Motor neuron (in vitro differentiated cells): ENCODE data around the gene TMEM187. TPM values are rescaled to one million over a fixed set of nuclear protein-coding genes. Genes with fewer than 3 reads are reported as not detected.

ENCODE experiments used
- ATAC-seq, 8 experiments: fragments of 200-7000 bp; cut with Tn5 transposase; replicated peaks in 6 of 8; 2 replicates each; pipeline ENCODE4 v1.8.0; 2021; ENCODE audit warnings: mild to moderate bottlenecking in 8 of 8, moderate library complexity in 8 of 8
- H3K27ac ChIP-seq, 2 donors: fragments of 250-450 bp; sonication (Bioruptor Pico); 2 replicates each; pipeline ENCODE4 v1.9.0; 2021; ENCODE audit warnings: antibody characterized with exemption in 2 of 2, mild to moderate bottlenecking in 2 of 2, moderate library complexity in 1 of 2
- H3K4me1 ChIP-seq, 2 donors: fragments of 250-450 bp; sonication (Bioruptor Pico); replicated peaks in 1 of 2; 2 replicates each; pipeline ENCODE4 v1.6.1; 2021; ENCODE audit warnings: antibody characterized with exemption in 2 of 2, mild to moderate bottlenecking in 2 of 2, moderate library complexity in 1 of 2
- H3K4me3 ChIP-seq, 5 donors: fragments of 250-450 bp; sonication (Bioruptor Pico); 2 replicates each; pipeline ENCODE4 v1.9.0; 2021; ENCODE audit warnings: antibody characterized with exemption in 5 of 5, mild to moderate bottlenecking in 5 of 5, moderate library complexity in 4 of 5
- WGBS, 10 experiments: fragments of 450-650 bp; shearing (Covaris generic); methylation state at CpG; one replicate each; pipeline ENCODE4 v1.0.0; 2022; 5-methylcytosine and 5-hydroxymethylcytosine counted together
- in situ Hi-C, 9 experiments: fragments of 400-800 bp; cut with MboI; loops; one replicate each; pipeline ENCODE4 v1.15.0; 2021; ENCODE audit warnings: low sequenced_read_pairs in 9 of 9, low pct_unique_long_range_greater_than_20kb in 2 of 9; ENCODE audit not compliant: unreplicated experiment in 9 of 9
- total RNA-seq, 8 experiments: library from RNA; unstranded; fragments of 300-600 nt; gene quantifications; 2 replicates each; pipeline versions ENCODE4 v1.2.3 to v1.2.4, GENCODE V29; 2022

The TMEM187 gene, protein sequence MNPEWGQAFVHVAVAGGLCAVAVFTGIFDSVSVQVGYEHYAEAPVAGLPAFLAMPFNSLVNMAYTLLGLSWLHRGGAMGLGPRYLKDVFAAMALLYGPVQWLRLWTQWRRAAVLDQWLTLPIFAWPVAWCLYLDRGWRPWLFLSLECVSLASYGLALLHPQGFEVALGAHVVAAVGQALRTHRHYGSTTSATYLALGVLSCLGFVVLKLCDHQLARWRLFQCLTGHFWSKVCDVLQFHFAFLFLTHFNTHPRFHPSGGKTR
- 1 to 10 TPM; 2.7 to 9.5 (median 4.7) TPM for total RNA-seq

GRCh38 chrX:153972368-153973126, at the start of gene TMEM187:
TMEM187 (plus strand) TSS chrX:153972754; CDS start chrX:153982063, 9,309 bp downstream.
- Histone ChIP-seq H3K27ac (peak within 1 kb of the TSS; percentile 99 to 100), H3K4me1 (peaks cover 20 to 23% of the 10 kb centered on the region in 2 donors), H3K4me3 (peak within 1 kb of the TSS; percentile 84 to 94 (median 92))
- in situ Hi-C loops: no loop called here
- peak; percentile 48 to 64 (median 58) for ATAC-seq
- WGBS, 10 experiments: 0 to 52% methylated on average over 13 to 19 of the region's 103 CpGs; no CpG with 5 or more reads in 8 of the 10 experiments

- Histone ChIP-seq H3K4me1 (peaks cover 30 to 37% of the 10 kb centered on the region in 2 donors), H3K27ac (no peak overlapping the region), H3K4me3 (no peak overlapping the region)
- WGBS, 10 experiments: 0 to 60% (median 5%) methylated on average over 1 to 4 of the region's 25 CpGs; no CpG with 5 or more reads in 7 of the 10 experiments
- in situ Hi-C loops: no loop called here
- ATAC-seq: peak in 2 of 8 experiments; percentile 5 to 52
These were observed 49.4 kb upstream of the TMEM187 start for GRCh38 chrX:153922932-153923857.

DNA sequence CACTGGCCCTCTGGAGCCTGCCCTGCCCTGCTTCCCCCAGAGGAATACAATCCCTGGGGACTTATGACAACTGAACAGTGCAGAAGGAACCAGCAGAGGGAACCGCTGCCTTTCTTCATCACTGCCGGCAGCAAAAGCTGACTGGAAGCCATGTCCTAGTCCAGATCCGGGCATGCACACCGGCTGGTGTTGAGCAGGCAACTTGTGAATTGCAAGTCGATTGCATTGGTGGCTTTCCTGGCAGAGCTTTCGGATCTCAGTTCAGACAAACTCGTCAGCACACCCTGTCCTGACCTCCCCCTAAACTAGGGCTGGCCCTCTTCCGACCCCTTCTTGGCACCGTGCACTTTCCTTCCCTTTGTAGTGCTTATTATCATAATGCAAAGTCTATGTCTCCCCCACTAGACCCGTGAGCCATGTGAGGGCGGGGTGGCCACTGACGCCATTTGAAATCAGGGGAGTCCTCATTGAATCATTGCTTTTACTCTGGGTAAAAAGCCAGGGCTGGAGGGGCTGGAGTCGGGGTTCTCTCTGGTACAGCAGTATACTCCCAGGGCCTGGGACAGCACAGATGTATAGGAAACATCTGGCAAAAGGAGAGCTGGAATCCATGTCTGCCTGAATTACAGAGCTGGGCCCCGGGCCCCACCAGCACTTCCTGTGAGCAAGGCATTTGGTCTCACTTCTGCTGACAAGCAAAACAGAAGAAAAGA, 48.2 kb upstream of the TMEM187 start:
- H3K27ac ChIP-seq: no peak overlapping the region
- 0 to 60% (median 42%) methylated on average over 2 to 3 of the region's 14 CpGs; no CpG with 5 or more reads in 7 of the 10 experiments for WGBS, 10 experiments
- in situ Hi-C loops: no loop called here
- peaks cover 34 to 40% of the 10 kb centered on the region in 2 donors for H3K4me1 ChIP-seq
- ATAC-seq: peak in 3 of 8 experiments; percentile 2 to 4 (median 2)
- H3K4me3 ChIP-seq: no peak overlapping the region

- 56% methylated on average over 3 of the region's 4 CpGs; no CpG with 5 or more reads in 9 of the 10 experiments for WGBS, 10 experiments
- in situ Hi-C loops: no loop called here
- Histone ChIP-seq H3K4me1 (peaks cover 34 to 40% of the 10 kb centered on the region in 2 donors), H3K27ac (no peak overlapping the region), H3K4me3 (no peak overlapping the region)
- ATAC-seq: no peak
These were observed 47.2 kb upstream of the TMEM187 start for GRCh38 chrX:153925387-153925738.

GRCh38 chrX:153925739-153926551, 46.6 kb upstream of the TMEM187 start, which contains the start of gene ARHGAP4:
ARHGAP4 (minus strand) TSS chrX:153926264; CDS start chrX:153926202, 62 bp downstream.
- Histone ChIP-seq H3K4me1 (peaks cover 34 to 37% of the 10 kb centered on the region in 2 donors), H3K27ac (peak within 1 kb of the TSS; percentile 98 to 99), H3K4me3 (peak within 1 kb of the TSS; percentile 48 to 88 (median 62))
- 60% methylated on average over 2 of the region's 59 CpGs; no CpG with 5 or more reads in 9 of the 10 experiments for WGBS, 10 experiments
- no peak for ATAC-seq
- in situ Hi-C loops: no loop called here

GRCh38 chrX:153926552-153926857, 46.0 kb upstream of the TMEM187 start:
- H3K27ac ChIP-seq: peak overlapping the region; percentile 98 to 99
- no peak for ATAC-seq
- whole genome bisulfite sequencing, 10 experiments: no CpG with 5 or more reads among the region's 4 CpGs
- in situ Hi-C loops: no loop called here
- peaks cover 31% of the 10 kb centered on the region in 2 donors for H3K4me1 ChIP-seq
- H3K4me3 ChIP-seq: peak overlapping the region in 2 of 5 donors; percentile 62 to 88

DNA sequence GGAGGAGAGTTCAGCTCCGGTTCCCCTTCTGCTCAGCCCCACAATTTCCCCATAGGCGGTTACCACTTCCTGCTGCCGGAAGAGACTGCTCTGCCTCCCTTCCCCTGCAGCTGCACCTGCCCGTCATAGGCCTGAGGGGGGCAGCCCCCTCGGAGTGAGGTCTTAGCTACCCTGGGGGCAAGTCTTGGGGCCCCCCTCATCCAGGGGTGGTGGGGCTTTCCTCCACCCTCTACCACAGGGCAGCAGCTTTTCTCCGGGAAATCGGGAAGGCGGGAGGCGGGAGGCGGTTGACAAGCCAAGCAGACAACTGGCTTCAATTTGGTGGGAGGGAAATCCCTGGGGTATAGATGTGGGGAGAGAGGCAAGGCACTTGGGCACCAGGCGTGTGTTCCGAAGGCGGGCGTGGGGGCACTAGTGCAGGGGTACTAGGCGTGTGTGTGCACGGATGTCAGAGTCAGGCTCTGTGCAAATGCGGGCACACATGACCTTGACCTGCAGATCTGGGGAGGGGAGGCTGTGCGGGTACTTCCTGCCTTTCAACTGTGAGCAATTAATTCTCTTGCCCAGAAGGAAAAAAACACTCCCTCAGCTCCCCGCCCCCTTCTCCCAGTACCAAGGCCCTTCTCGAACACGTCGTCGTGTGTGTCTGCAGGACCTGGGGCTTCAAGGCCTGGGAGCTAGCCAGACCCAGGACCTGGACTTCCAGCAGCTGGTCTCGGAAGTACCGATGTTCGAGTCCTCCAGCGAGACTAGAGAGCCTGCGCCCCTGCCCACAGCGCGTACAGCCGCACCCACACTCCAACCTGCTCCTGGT, 45.5 kb upstream of the TMEM187 start:
- Histone ChIP-seq H3K4me3 (peak overlapping the region; percentile 48 to 88 (median 62)), H3K4me1 (peaks cover 25 to 26% of the 10 kb centered on the region in 2 donors), H3K27ac (peak overlapping the region; percentile 98 to 99)
- in situ Hi-C loops: no loop called here
- ATAC-seq: peak in 5 of 8 experiments; percentile 0 to 19 (median 10)
- 0 to 31% methylated on average over 1 to 8 of the region's 31 CpGs; no CpG with 5 or more reads in 8 of the 10 experiments for WGBS, 10 experiments

GRCh38 chrX:153927672-153927921, 45.0 kb upstream of the TMEM187 start:
- ATAC-seq: peak in 5 of 8 experiments; percentile 1 to 3 (median 2)
- Histone ChIP-seq H3K4me3 (peak overlapping the region; percentile 48 to 88 (median 62)), H3K27ac (peak overlapping the region; percentile 98 to 99), H3K4me1 (peaks cover 20 to 23% of the 10 kb centered on the region in 2 donors)
- in situ Hi-C loops: no loop called here
- WGBS, 10 experiments: 0 to 40% (median 0%) methylated on average over 1 to 3 of the region's 8 CpGs; no CpG with 5 or more reads in 7 of the 10 experiments

- Histone ChIP-seq H3K4me3 (peak overlapping the region; percentile 48 to 88 (median 62)), H3K27ac (peak overlapping the region; percentile 98 to 99), H3K4me1 (peaks cover 20 to 23% of the 10 kb centered on the region in 2 donors)
- in situ Hi-C loops: no loop called here
- peak; percentile 80 to 92 (median 88) for ATAC-seq
- 0 to 47% methylated on average over 5 to 10 of the region's 76 CpGs; no CpG with 5 or more reads in 8 of the 10 experiments for WGBS, 10 experiments
These were observed 44.4 kb upstream of the TMEM187 start for GRCh38 chrX:153927922-153928760.

DNA sequence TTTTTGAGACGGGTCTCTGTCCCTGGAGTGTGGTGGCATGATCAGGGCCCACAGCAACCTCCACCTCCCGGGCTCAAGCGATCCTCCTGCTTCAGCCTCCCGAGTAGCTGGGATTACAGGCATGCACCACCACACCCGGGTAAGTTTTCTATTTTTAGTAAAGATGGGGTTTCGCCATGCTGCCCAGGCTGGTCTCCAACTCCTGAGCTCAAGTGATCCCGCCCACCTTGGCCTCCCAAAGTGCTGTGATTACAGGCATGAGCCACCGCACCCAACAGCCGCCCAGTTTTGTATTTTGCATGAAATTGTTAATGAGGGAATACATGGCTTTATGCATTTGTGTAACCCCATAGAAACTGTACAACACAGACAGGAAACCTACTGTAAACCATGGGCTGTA, 43.7 kb upstream of the TMEM187 start:
- in situ Hi-C loops: no loop called here
- ATAC-seq: peak in 3 of 8 experiments; percentile 5 to 9 (median 5)
- Histone ChIP-seq H3K4me3 (peak overlapping the region; percentile 2 to 22 (median 21)), H3K27ac (peak overlapping the region; percentile 27 to 58), H3K4me1 (peaks cover 25 to 26% of the 10 kb centered on the region in 2 donors)
- WGBS, 10 experiments: 0 to 47% methylated on average over 2 to 8 of the region's 9 CpGs; no CpG with 5 or more reads in 8 of the 10 experiments
